NCI-H748 treated with DMSO at 0.1 percent for 48 hours (cell line): ENCODE results near the gene RUSC2.
"Not testable (repeated sequence)": the region's sequence is repeated elsewhere in the genome, so short reads cannot be mapped to it uniquely, and the experiment has no call there.

Experiments used
- DNase-seq: peaks from one replicate; lab custom pipeline; 2025; lab: John Stamatoyannopoulos, UW

RUSC2 gene

GRCh38 chr9:35523556-35523955, 33.6 kb downstream of the RUSC2 start:
- not testable (repeated sequence) for DNase-seq

GRCh38 chr9:35526087-35526801, 36.3 kb downstream of the RUSC2 start:
- no peak for DNase-seq

- no peak for DNase-seq
Measured at GRCh38 chr9:35529161-35529823, 39.4 kb downstream of the RUSC2 start.

- no peak for DNase-seq
Measured at GRCh38 chr9:35533398-35533797, 43.5 kb downstream of the RUSC2 start.

GRCh38 chr9:35534921-35535320, 45.0 kb downstream of the RUSC2 start:
- not testable (repeated sequence) for DNase-seq

GRCh38 chr9:35537913-35538312, 48.0 kb downstream of the RUSC2 start:
- DNase-seq, result no peak

GRCh38 chr9:35538361-35539234, 48.7 kb downstream of the RUSC2 start:
- no peak for DNase-seq
